GM10266 (cell line): ENCODE data around the gene ARNT2.
A peak's percentile ranks its signal among the peaks of the same experiment; 100 is the strongest.

Source experiments
- DNase-seq: peaks from one replicate; pipeline ENCODE4 v3.0.0; 2012; ENCODE audit errors: extremely low spot score
- CTCF ChIP-seq: IDR thresholded peaks from 2 replicates; pipeline ENCODE4 v1.5.1; 2012; ENCODE audit warnings: mild to moderate bottlenecking, low read depth; ENCODE audit not compliant: control insufficient read depth, insufficient read depth; ENCODE audit errors: missing control alignments

Gene ARNT2

GRCh38 chr15:80396096-80396495 lies 8.1 kb upstream of the ARNT2 start:
- no peak for DNase-seq
- TF ChIP-seq CTCF: no peak

- no peak for DNase-seq
- TF ChIP-seq CTCF: no peak
Measured at GRCh38 chr15:80399508-80399907, 4.7 kb upstream of the ARNT2 start.

GRCh38 chr15:80401456-80401855 lies 2.7 kb upstream of the ARNT2 start:
- DNase-seq: no peak
- TF ChIP-seq CTCF: no peak

- DNase-seq: no peak
- TF ChIP-seq CTCF: no peak
Measured at GRCh38 chr15:80402339-80402738, 1.8 kb upstream of the ARNT2 start.

GRCh38 chr15:80403712-80404056 lies 498 bp upstream of the ARNT2 start:
- DNase-seq: no peak
- TF ChIP-seq CTCF: no peak

- TF ChIP-seq CTCF: no peak
- peak; percentile 38 for DNase-seq
Measured at GRCh38 chr15:80404761-80405553, 775 bp downstream of the ARNT2 start.

- TF ChIP-seq CTCF: no peak
Measured at GRCh38 chr15:80405554-80405850, 1.3 kb downstream of the ARNT2 start.

More at GRCh38 chr15:80405554-80405850, 1.3 kb downstream of the ARNT2 start:
- no peak for DNase-seq
